ENCODE measurements around the gene MCUB.

DNA sequence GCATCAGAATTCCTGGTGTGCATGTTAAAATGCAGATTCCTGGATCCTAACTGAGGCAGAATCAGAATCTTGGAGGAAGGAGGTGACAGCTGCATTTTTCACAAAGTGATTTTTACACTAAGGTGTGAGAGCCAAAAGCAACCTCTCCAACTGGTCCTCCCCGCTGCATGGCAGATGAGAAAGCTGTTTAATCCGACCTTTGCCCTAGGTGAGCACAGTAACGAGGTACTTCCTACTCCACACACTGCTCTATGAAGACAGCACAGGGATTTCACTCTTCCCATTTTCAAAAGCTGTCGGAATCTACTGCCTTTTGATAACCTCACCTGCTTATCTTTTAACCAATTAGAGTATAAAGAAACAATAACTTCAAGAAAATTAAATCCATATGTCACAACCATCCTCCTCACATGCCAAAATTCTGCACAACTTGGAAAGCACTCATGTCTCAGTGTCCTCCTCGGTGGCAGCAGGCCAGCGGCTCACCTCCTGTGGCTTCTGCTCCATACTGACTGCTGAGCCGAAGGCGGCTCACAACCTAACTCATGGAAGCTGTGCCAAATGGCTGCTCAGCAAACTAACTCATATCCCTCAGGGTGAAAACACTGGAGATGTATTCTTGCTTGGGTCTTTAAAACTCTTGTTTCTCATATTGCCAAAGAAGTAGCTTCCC lies 139.6 kb downstream of the MCUB start:
- TF ChIP-seq, protein P1, sequence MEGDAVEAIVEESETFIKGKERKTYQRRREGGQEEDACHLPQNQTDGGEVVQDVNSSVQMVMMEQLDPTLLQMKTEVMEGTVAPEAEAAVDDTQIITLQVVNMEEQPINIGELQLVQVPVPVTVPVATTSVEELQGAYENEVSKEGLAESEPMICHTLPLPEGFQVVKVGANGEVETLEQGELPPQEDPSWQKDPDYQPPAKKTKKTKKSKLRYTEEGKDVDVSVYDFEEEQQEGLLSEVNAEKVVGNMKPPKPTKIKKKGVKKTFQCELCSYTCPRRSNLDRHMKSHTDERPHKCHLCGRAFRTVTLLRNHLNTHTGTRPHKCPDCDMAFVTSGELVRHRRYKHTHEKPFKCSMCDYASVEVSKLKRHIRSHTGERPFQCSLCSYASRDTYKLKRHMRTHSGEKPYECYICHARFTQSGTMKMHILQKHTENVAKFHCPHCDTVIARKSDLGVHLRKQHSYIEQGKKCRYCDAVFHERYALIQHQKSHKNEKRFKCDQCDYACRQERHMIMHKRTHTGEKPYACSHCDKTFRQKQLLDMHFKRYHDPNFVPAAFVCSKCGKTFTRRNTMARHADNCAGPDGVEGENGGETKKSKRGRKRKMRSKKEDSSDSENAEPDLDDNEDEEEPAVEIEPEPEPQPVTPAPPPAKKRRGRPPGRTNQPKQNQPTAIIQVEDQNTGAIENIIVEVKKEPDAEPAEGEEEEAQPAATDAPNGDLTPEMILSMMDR (IDR thresholded peaks at IDR 0.05) = no peak
- no peak for TF ChIP-seq POLR2A (IDR thresholded peaks at IDR 0.05)
